Right renal cortex interstitium (tissue), 3 donors: ENCODE data around the gene CLTC. TPM values are rescaled to one million over a fixed set of nuclear protein-coding genes. Genes with fewer than 3 reads are reported as not detected.

Source experiments
- DNase-seq, 3 donors: peaks; one replicate each; pipeline ENCODE4 v3.0.0-alpha.2; 2013; ENCODE audit warnings: low read depth in 3 of 3, low spot score in 2 of 3
- polyA plus RNA-seq, 3 donors: library from polyadenylated mRNA; unstranded; fragments of 120-200 nt; gene quantifications; one replicate each; pipeline ENCODE4 v1.2.1, GENCODE V29; 2013; ENCODE audit not compliant: insufficient read length in 3 of 3

Gene CLTC
- polyA plus RNA-seq, 3 donors: 338 to 360 (median 357) TPM

DNA sequence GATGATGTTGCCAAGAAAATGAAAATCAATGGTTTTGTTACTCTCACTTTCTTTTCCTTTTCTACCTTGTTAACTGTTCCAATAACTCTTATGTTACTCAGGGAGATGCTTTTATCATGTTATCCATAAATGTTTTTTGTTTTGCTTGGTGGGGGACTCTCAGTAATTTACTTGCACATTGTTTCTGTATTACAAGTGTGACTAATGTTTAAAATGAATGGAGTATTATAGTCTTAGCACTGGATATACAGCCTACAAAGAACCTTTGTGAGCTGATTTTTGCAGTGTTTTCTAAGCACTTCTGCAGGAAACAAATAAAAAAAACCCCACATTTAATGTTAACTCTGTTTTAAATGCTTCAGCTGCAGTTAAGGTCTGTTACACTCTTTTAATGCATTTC lies 99.8 kb downstream of the CLTC start:
- no peak for DNase-seq

GRCh38 chr17:59722623-59723022 lies 102.9 kb downstream of the CLTC start:
- DNase-seq: no peak

DNA sequence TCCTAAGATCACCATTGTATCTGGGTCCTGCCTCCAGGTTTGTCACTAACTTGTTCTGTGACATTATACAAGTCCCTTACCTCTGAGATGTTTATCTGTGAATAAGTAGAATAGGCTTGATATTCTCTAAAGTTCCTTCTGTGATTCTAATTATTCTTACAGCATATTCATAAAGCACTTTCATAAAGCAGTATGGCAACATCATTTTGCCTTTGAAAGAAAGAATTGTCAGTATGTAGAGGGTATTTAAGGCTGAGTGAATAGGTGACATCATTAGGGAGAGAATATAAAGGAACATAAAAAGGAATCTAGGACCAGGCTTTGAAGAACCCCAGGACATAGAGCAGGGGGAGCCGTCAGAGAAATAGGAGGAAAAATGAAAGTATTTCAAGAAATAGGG lies 103.3 kb downstream of the CLTC start:
- DNase-seq: no peak

DNA sequence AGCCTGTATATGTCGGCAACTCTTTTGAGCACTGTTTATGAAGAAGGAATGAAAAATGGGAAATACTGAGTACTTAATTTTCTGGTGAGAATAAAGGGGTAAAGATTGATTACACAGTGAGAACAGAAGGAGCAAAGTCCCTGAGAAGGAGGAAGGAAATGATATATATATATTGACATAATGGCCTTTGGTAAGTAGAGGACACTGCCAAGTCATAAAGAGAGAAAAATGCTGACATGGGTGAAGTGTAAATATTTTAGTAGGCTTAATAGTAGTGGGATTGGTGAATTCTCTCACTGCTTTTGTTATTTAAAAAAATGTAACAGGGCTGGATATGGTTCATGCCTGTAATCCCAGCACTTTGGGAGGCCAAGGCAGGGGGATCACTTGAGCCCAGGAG lies 103.9 kb downstream of the CLTC start:
- no peak for DNase-seq

DNA sequence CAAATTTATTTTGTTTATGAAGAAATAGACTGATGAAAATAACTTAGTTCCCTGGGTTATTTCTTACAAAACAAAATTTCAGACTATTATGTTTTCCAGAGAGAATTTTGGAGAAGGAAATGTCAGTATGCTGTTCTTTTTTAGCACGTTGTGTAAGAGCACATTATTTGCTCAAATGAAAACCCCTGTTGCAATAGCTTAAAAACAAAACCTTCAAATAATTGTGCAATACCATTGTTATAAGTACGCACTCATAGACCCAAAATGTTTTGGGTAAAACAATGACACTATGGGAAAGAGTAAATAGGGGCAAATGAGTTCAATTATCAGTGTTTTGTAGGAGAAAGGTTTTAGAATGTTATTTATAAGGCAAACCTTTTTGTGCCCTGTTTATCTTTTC lies 106.0 kb downstream of the CLTC start:
- no peak for DNase-seq

DNA sequence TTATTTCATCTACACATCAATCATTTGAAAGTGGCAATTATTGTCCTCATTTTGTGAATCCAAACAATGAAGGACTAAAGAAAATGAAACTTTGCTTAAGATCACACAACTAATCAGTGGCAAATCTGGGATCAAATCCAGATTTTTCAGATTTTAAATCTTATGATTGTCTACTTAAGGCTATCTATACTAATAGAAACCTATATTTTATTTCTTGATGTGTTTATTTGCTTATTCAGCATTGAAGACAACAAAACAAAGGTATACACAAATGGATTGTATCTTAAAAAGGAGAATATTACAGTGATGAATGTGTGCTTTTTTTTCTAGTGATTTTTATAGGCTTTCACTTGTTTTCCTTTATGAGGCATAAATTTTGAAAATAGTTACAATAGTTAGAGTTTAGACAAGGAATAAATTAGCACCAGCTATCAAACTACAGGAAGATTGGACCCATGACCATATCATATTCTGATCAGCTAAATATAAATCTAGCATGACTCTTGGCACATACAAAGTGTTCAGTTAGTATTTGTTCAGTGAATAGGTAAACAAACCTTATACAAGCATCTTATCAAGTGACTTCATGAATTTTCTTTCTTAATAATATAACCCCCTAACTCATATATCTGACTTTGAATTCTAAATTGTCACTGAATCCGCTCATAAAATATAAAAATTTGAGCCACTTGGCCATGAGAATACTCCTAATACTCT lies 108.3 kb downstream of the CLTC start:
- DNase-seq: no peak

DNA sequence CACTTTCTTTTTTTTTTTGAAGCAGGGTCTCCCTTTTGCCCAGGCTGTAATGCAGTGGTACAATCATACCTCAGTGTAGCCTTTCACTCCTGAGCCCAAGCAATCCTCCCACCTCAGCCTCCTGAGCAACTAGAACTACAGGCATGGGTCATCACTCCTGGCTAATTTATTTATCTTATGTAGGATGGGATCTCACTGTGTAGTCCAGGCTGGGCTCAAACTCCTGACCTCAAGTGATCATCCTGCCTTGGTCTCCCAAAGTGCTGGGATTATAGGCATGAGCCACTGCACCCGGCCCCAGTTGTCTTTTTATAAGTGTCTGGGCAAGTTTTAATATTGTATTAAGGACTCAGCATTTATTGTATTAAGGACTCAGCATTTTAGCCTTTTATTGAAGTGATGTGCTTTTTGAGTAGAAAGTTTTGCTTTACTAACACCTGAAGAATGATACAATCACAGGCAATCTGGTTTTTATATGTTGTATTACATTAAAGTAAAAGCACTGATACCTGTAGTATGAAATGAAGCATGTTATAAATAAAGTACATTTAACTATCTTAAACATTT lies 110.7 kb downstream of the CLTC start:
- no peak for DNase-seq

DNA sequence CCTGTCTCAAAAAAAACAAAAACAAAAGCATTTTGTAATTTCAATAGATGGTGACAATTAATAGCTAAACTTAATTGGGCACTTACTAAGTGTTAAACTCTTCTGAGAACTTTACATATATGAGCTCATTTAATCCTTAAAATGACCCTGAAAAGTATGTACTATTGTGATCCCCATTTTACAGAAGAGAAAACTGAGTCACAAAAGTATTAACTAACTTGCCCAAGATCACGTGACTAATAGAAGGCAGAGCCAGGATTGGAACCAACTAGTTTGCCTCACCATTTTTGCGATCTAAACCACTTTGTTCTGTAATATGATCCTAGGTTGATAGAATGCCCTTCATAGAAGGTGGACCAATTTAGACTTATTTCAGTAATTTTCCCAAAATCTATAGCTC lies 114.0 kb downstream of the CLTC start:
- no peak for DNase-seq

DNA sequence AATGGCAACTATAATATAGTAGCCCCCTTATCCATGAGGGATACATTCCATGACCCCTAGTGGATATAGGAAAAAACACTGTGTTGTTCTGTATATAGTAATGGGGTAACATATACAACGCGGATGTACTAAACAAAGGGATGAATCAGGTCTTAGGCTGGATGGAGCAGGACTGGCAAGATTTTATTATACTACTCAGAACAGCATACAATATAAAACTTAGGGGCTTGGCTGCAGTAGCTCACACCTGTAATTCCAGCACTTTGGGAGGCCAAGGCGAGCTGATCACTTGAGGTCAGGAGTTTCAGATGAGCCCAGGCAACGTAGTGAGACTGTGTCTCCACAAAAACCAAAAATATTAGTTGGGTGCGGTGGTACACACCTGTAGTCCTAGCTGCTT lies 114.5 kb downstream of the CLTC start:
- DNase-seq: no peak

- no peak for DNase-seq
Observed at GRCh38 chr17:59737324-59737723, 117.6 kb downstream of the CLTC start.

GRCh38 chr17:59743842-59744241 lies 124.1 kb downstream of the CLTC start:
- DNase-seq: no peak

GRCh38 chr17:59745040-59745439 lies 125.3 kb downstream of the CLTC start:
- DNase-seq: no peak

Other genes starting within 250 kb of the CLTC start
- gene DHX40, start 54.3 kb upstream of the CLTC start, polyA plus RNA-seq: 10 to 100 TPM; 84.4 to 98.6 (median 90.5) TPM
- 10 to 100 TPM; 26.6 to 30.9 (median 29.8) TPM for gene PTRH2, start 87.5 kb downstream of the CLTC start, polyA plus RNA-seq
- 100 to 1,000 TPM; 112 to 132 (median 123) TPM for gene VMP1, start 87.8 kb downstream of the CLTC start, polyA plus RNA-seq